Activated T-cell treated with anti-CD3 and anti-CD28 coated beads, Interleukin-2, amount 50 U/mL, for 72 hours (primary cell): ENCODE measurements around the gene PRR5L. TPM values are rescaled to one million over a fixed set of nuclear protein-coding genes. Genes with fewer than 3 reads are reported as not detected.

Source experiments
- total RNA-seq, 2 donors: library from RNA; stranded (reverse); gene quantifications; one replicate each; pipeline ENCODE4 v1.2.3, GENCODE V29; 2022

The PRR5L gene
- total RNA-seq, 2 donors from 2014 or later: 14.2 to 14.6 TPM

Other genes starting within 250 kb of the PRR5L start
- 10 to 100 TPM; 25.7 to 26.7 TPM for gene COMMD9, start 6.9 kb upstream of the PRR5L start, total RNA-seq
- gene TRAF6, start 214.0 kb downstream of the PRR5L start, total RNA-seq: 10 to 100 TPM; 10.1 to 12.2 TPM